Measurements from ENCODE around the gene FAM131A. TPM values are rescaled to one million over a fixed set of nuclear protein-coding genes. Genes with fewer than 3 reads are reported as not detected.

Gene FAM131A
- total and polyA plus RNA-seq, 4 donors: 0.81 to 5.7 (median 2.7) TPM

DNA sequence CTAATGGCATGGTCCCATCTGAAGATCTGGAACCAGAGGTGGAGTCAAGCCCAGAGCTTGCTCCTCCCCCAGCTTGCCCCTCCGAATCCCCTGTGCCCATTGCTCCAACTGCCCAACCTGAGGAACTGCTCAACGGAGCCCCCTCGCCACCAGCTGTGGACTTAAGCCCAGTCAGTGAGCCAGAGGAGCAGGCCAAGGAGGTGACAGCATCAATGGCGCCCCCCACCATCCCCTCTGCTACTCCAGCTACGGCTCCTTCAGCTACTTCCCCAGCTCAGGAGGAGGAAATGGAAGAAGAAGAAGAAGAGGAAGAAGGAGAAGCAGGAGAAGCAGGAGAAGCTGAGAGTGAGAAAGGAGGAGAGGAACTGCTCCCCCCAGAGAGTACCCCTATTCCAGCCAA, 15.7 kb upstream of the FAM131A start:
- H3K27ac ChIP-seq (ENCODE audit: low read depth in 1 of 2, low read length in 2 of 2): peak overlapping the region in 1 of 2 donors; percentile 28
- H3K4me1 ChIP-seq (ENCODE audit: control insufficient read depth in 4 of 4, insufficient read depth in 4 of 4, low read length in 3 of 4): peaks cover 20 to 62% (median 59%) of the 10 kb centered on the region in 4 donors
- no peak overlapping the region for H3K9ac ChIP-seq (ENCODE audit: low read depth in 1 of 2, low read length in 2 of 2)
- peaks cover 41 to 80% (median 67%) of the 10 kb centered on the region in 4 donors for H3K36me3 ChIP-seq (ENCODE audit: control insufficient read depth in 4 of 4, insufficient read depth in 3 of 4, low read depth in 1 of 4, low read length in 3 of 4)
- WGBS: 93% methylated on average over 5 of the region's 5 CpGs
- DNase-seq (ENCODE audit: low spot score): no peak
- no peak overlapping the region for H3K4me3 ChIP-seq (ENCODE audit: low read depth in 1 of 3, low read length in 3 of 3)
- H3K27me3 ChIP-seq (ENCODE audit: control insufficient read depth in 4 of 4, insufficient read depth in 4 of 4, low read length in 3 of 4): no peaks in the 10 kb centered on the region
- no peaks in the 10 kb centered on the region for H3K9me3 ChIP-seq (ENCODE audit: control insufficient read depth in 4 of 4, low read length in 3 of 4)
- no peak for TF ChIP-seq HNF4G (IDR thresholded peaks at IDR 0.05)

- TF ChIP-seq RXRA (IDR thresholded peaks at IDR 0.05) (peak in 1 of 2 donors; percentile 67), NR2F2 (IDR thresholded peaks at IDR 0.05) (no peak), YY1 (IDR thresholded peaks at IDR 0.05) (peak; percentile 42), EGR1 (IDR thresholded peaks at IDR 0.05; ENCODE audit: low read depth in 2 of 2) (no peak), ZBTB33 (IDR thresholded peaks at IDR 0.05) (peak; percentile 41), HNF4A (conservative IDR thresholded peaks at IDR 0.05) (peak in 1 of 2 donors; percentile 55), TAF1 (conservative IDR thresholded peaks at IDR 0.05) (no peak), RAD21 (IDR thresholded peaks at IDR 0.05) (peak; percentile 5 to 13), HNF4G (IDR thresholded peaks at IDR 0.05) (no peak), FOXA1 (IDR thresholded peaks at IDR 0.05) (no peak), JUND (IDR thresholded peaks at IDR 0.05) (peak in 1 of 2 donors; percentile 64), SP1 (IDR thresholded peaks at IDR 0.05) (no peak), REST (IDR thresholded peaks at IDR 0.05) (no peak), GABPA (IDR thresholded peaks at IDR 0.05 in 1 of 2, conservative IDR thresholded peaks at IDR 0.05 in 1 of 2) (no peak), ATF3 (IDR thresholded peaks at IDR 0.05) (no peak), FOXA2 (IDR thresholded peaks at IDR 0.05) (peak; percentile 22)
- TF ChIP-seq, protein P1, sequence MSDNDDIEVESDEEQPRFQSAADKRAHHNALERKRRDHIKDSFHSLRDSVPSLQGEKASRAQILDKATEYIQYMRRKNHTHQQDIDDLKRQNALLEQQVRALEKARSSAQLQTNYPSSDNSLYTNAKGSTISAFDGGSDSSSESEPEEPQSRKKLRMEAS (IDR thresholded peaks at IDR 0.05): no peak
- TF ChIP-seq, protein P2, sequence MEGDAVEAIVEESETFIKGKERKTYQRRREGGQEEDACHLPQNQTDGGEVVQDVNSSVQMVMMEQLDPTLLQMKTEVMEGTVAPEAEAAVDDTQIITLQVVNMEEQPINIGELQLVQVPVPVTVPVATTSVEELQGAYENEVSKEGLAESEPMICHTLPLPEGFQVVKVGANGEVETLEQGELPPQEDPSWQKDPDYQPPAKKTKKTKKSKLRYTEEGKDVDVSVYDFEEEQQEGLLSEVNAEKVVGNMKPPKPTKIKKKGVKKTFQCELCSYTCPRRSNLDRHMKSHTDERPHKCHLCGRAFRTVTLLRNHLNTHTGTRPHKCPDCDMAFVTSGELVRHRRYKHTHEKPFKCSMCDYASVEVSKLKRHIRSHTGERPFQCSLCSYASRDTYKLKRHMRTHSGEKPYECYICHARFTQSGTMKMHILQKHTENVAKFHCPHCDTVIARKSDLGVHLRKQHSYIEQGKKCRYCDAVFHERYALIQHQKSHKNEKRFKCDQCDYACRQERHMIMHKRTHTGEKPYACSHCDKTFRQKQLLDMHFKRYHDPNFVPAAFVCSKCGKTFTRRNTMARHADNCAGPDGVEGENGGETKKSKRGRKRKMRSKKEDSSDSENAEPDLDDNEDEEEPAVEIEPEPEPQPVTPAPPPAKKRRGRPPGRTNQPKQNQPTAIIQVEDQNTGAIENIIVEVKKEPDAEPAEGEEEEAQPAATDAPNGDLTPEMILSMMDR (IDR thresholded peaks at IDR 0.05; ENCODE audit: low read depth, low read length, missing input control): no peak
- WGBS: 74% methylated on average over 20 of the region's 20 CpGs
- Histone ChIP-seq H3K9me3 (ENCODE audit: control insufficient read depth in 4 of 4, low read length in 3 of 4) (no peaks in the 10 kb centered on the region), H3K4me1 (ENCODE audit: control insufficient read depth in 4 of 4, insufficient read depth in 4 of 4, low read length in 3 of 4) (peaks cover 15 to 50% (median 47%) of the 10 kb centered on the region in 4 donors), H3K36me3 (ENCODE audit: control insufficient read depth in 4 of 4, insufficient read depth in 3 of 4, low read depth in 1 of 4, low read length in 3 of 4) (peaks cover 49 to 80% (median 76%) of the 10 kb centered on the region in 4 donors), H3K4me3 (ENCODE audit: low read depth in 1 of 3, low read length in 3 of 3) (no peak overlapping the region), H3K9ac (ENCODE audit: low read depth in 1 of 2, low read length in 2 of 2) (peak overlapping the region in 1 of 2 donors; percentile 33), H3K27me3 (ENCODE audit: control insufficient read depth in 4 of 4, insufficient read depth in 4 of 4, low read length in 3 of 4) (no peaks in the 10 kb centered on the region), H3K27ac (ENCODE audit: low read depth in 1 of 2, low read length in 2 of 2) (peak overlapping the region; percentile 49 to 72)
- DNase-seq (ENCODE audit: low spot score): no peak
These were observed 14.5 kb upstream of the FAM131A start for GRCh38 chr3:184322731-184323487.
